DMS53 (cell line): ENCODE data around the gene MYO9B.
"Not testable (repeated sequence)": the region's sequence is repeated elsewhere in the genome, so short reads cannot be mapped to it uniquely, and the experiment has no call there.

Experiments used
- DNase-seq: peaks from one replicate; lab custom pipeline; 2025; lab: John Stamatoyannopoulos, UW

Gene MYO9B

GRCh38 chr19:17183858-17184321 lies 108.3 kb downstream of the MYO9B start:
- DNase-seq, result no peak

- DNase-seq, result no peak
These were observed 108.8 kb downstream of the MYO9B start for GRCh38 chr19:17184371-17184841.

GRCh38 chr19:17185590-17185989 lies 110.0 kb downstream of the MYO9B start:
- no peak for DNase-seq

GRCh38 chr19:17191736-17192135 lies 116.2 kb downstream of the MYO9B start:
- not testable (repeated sequence) for DNase-seq

- no peak for DNase-seq
These were observed 117.2 kb downstream of the MYO9B start for GRCh38 chr19:17192751-17193150.

GRCh38 chr19:17194608-17195007 lies 119.0 kb downstream of the MYO9B start:
- DNase-seq, result no peak

- DNase-seq, result no peak
These were observed 119.5 kb downstream of the MYO9B start for GRCh38 chr19:17195106-17195505.

GRCh38 chr19:17196610-17197009 lies 121.0 kb downstream of the MYO9B start:
- no peak for DNase-seq

- DNase-seq, result no peak
These were observed 122.1 kb downstream of the MYO9B start for GRCh38 chr19:17197666-17198065.

- no peak for DNase-seq
These were observed 125.0 kb downstream of the MYO9B start for GRCh38 chr19:17200408-17201079.

GRCh38 chr19:17202249-17202648 lies 126.7 kb downstream of the MYO9B start:
- DNase-seq, result peak; percentile 31

GRCh38 chr19:17202713-17203112 lies 127.1 kb downstream of the MYO9B start:
- no peak for DNase-seq

GRCh38 chr19:17205237-17206140 lies 129.9 kb downstream of the MYO9B start:
- peak; percentile 69 for DNase-seq

GRCh38 chr19:17206736-17207581 lies 131.4 kb downstream of the MYO9B start:
- no peak for DNase-seq

- peak; percentile 22 for DNase-seq
These were observed 133.8 kb downstream of the MYO9B start for GRCh38 chr19:17209126-17210036.

GRCh38 chr19:17210296-17210695 lies 134.7 kb downstream of the MYO9B start:
- DNase-seq, result no peak

GRCh38 chr19:17211547-17212446 lies 136.2 kb downstream of the MYO9B start:
- DNase-seq, result no peak

- no peak for DNase-seq
These were observed 137.8 kb downstream of the MYO9B start for GRCh38 chr19:17213334-17213733.

GRCh38 chr19:17214508-17215126 lies 139.0 kb downstream of the MYO9B start:
- peak; percentile 55 for DNase-seq
